Measurements from ENCODE around the gene DBT. TPM values are rescaled to one million over a fixed set of nuclear protein-coding genes. Genes with fewer than 3 reads are reported as not detected.

DBT gene
- total RNA-seq, 1 donor from 2014 or later, result 13.7 TPM

GRCh38 chr1:100219883-100220282 lies 29.8 kb downstream of the DBT start:
- no peak overlapping the region for H3K9ac ChIP-seq
- Mint-ChIP-seq H3K36me3 (no peaks in the 10 kb centered on the region), H3K27me3 (ENCODE audit: insufficient read depth, low read depth) (no peaks in the 10 kb centered on the region), H3K4me1 (no peaks in the 10 kb centered on the region), H3K4me3 (no peak overlapping the region), H3K27ac (no peak overlapping the region), H3K9me3 (no peaks in the 10 kb centered on the region)
- no peaks in the 10 kb centered on the region for H4K20me1 ChIP-seq (ENCODE audit: low read depth)
- no peak overlapping the region for H2AFZ ChIP-seq (replicated peaks)
- H3K4me3 ChIP-seq, result no peak overlapping the region
- no peaks in the 10 kb centered on the region for H3F3A ChIP-seq (ENCODE audit: low read depth)
- no peak overlapping the region for H3K27ac ChIP-seq
- no peak for DNase-seq (ENCODE audit: low spot score)
- TF ChIP-seq EZH2phosphoT487 (IDR thresholded peaks at IDR 0.05), result no peak
- H3K4me1 ChIP-seq, result no peaks in the 10 kb centered on the region
- peaks cover 13% of the 10 kb centered on the region for H3K36me3 ChIP-seq
- H3K79me2 ChIP-seq (ENCODE audit: low read depth), result no peaks in the 10 kb centered on the region
- no peak overlapping the region for H3K4me2 ChIP-seq
- H3K27me3 ChIP-seq, result no peaks in the 10 kb centered on the region
- no peaks in the 10 kb centered on the region for H3K9me3 ChIP-seq (ENCODE audit: low read depth)

GRCh38 chr1:100219457-100219856 lies 30.2 kb downstream of the DBT start:
- no peaks in the 10 kb centered on the region for H3K9me3 Mint-ChIP-seq
- Histone ChIP-seq H2AFZ (replicated peaks) (no peak overlapping the region), H3F3A (ENCODE audit: low read depth) (no peaks in the 10 kb centered on the region), H3K4me3 (no peak overlapping the region), H3K36me3 (peaks cover 13% of the 10 kb centered on the region), H3K79me2 (ENCODE audit: low read depth) (no peaks in the 10 kb centered on the region), H3K27me3 (no peaks in the 10 kb centered on the region), H3K27ac (no peak overlapping the region), H4K20me1 (ENCODE audit: low read depth) (no peaks in the 10 kb centered on the region), H3K9me3 (ENCODE audit: low read depth) (no peaks in the 10 kb centered on the region), H3K4me2 (no peak overlapping the region), H3K4me1 (no peaks in the 10 kb centered on the region), H3K9ac (no peak overlapping the region)
- no peak for TF ChIP-seq EZH2 (IDR thresholded peaks at IDR 0.05)
- no peak for TF ChIP-seq EZH2phosphoT487 (IDR thresholded peaks at IDR 0.05)
- TF ChIP-seq, protein P1, sequence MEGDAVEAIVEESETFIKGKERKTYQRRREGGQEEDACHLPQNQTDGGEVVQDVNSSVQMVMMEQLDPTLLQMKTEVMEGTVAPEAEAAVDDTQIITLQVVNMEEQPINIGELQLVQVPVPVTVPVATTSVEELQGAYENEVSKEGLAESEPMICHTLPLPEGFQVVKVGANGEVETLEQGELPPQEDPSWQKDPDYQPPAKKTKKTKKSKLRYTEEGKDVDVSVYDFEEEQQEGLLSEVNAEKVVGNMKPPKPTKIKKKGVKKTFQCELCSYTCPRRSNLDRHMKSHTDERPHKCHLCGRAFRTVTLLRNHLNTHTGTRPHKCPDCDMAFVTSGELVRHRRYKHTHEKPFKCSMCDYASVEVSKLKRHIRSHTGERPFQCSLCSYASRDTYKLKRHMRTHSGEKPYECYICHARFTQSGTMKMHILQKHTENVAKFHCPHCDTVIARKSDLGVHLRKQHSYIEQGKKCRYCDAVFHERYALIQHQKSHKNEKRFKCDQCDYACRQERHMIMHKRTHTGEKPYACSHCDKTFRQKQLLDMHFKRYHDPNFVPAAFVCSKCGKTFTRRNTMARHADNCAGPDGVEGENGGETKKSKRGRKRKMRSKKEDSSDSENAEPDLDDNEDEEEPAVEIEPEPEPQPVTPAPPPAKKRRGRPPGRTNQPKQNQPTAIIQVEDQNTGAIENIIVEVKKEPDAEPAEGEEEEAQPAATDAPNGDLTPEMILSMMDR (IDR thresholded peaks at IDR 0.05), result no peak
- H3K36me3 Mint-ChIP-seq, result no peaks in the 10 kb centered on the region
- no peaks in the 10 kb centered on the region for H3K4me1 Mint-ChIP-seq
- no peak overlapping the region for H3K4me3 Mint-ChIP-seq
- no peak overlapping the region for H3K27ac Mint-ChIP-seq
- H3K27me3 Mint-ChIP-seq (ENCODE audit: insufficient read depth, low read depth), result no peaks in the 10 kb centered on the region
- DNase-seq (ENCODE audit: low spot score), result no peak

DNA sequence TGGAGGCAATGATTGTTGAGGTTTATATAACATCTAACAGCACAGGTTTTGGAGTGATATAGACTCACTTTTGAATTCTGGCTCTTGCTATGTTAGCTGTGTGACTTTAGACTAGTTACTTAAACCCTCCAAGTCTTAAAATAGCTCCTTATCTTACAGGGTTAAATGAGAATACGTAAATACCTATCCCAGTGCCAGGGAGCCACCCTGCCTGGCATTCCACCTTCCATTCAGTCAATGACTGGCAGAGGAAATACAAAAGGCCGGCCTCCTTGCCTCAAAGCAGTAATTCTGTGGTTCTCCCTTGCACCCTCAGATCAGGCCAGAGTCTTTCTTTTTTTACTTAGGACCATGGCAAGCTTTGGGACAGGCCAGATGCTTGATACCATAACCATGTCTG lies 31.8 kb downstream of the DBT start:
- H3K27ac ChIP-seq, result peak overlapping the region; percentile 29

GRCh38 chr1:100215101-100215500 lies 34.5 kb downstream of the DBT start:
- H3F3A ChIP-seq (ENCODE audit: low read depth), result no peaks in the 10 kb centered on the region
- H3K36me3 ChIP-seq, result peaks cover 21% of the 10 kb centered on the region
- Mint-ChIP-seq H3K27ac (no peak overlapping the region), H3K4me1 (no peaks in the 10 kb centered on the region), H3K36me3 (peaks cover 2% of the 10 kb centered on the region), H3K27me3 (ENCODE audit: insufficient read depth, low read depth) (peaks cover 5% of the 10 kb centered on the region), H3K4me3 (no peak overlapping the region), H3K9me3 (no peaks in the 10 kb centered on the region)
- H3K4me2 ChIP-seq, result no peak overlapping the region
- no peak overlapping the region for H3K27ac ChIP-seq
- DNase-seq (ENCODE audit: low spot score), result no peak
- H3K9ac ChIP-seq, result no peak overlapping the region
- TF ChIP-seq EZH2 (IDR thresholded peaks at IDR 0.05) (no peak), EZH2phosphoT487 (IDR thresholded peaks at IDR 0.05) (no peak)
- TF ChIP-seq, protein P1 (IDR thresholded peaks at IDR 0.05), result no peak
- no peaks in the 10 kb centered on the region for H3K9me3 ChIP-seq (ENCODE audit: low read depth)
- H2AFZ ChIP-seq (replicated peaks), result no peak overlapping the region
- H3K4me1 ChIP-seq, result no peaks in the 10 kb centered on the region
- H4K20me1 ChIP-seq (ENCODE audit: low read depth), result no peaks in the 10 kb centered on the region
- H3K4me3 ChIP-seq, result no peak overlapping the region
- H3K27me3 ChIP-seq, result no peaks in the 10 kb centered on the region
- no peaks in the 10 kb centered on the region for H3K79me2 ChIP-seq (ENCODE audit: low read depth)

More for the DNA sequence above, 31.8 kb downstream of the DBT start:
- no peak for DNase-seq (ENCODE audit: low spot score)
- no peak overlapping the region for H3K9ac ChIP-seq
- H3K9me3 Mint-ChIP-seq, result no peaks in the 10 kb centered on the region
- H4K20me1 ChIP-seq (ENCODE audit: low read depth), result no peaks in the 10 kb centered on the region
- H3K36me3 ChIP-seq, result peaks cover 13% of the 10 kb centered on the region
- no peaks in the 10 kb centered on the region for H3F3A ChIP-seq (ENCODE audit: low read depth)
- no peaks in the 10 kb centered on the region for H3K79me2 ChIP-seq (ENCODE audit: low read depth)
- no peaks in the 10 kb centered on the region for H3K4me1 Mint-ChIP-seq
- no peaks in the 10 kb centered on the region for H3K9me3 ChIP-seq (ENCODE audit: low read depth)
- H3K4me1 ChIP-seq, result no peaks in the 10 kb centered on the region
- H3K4me3 Mint-ChIP-seq, result no peak overlapping the region
- H2AFZ ChIP-seq (replicated peaks), result no peak overlapping the region
- peaks cover 5% of the 10 kb centered on the region for H3K27me3 Mint-ChIP-seq (ENCODE audit: insufficient read depth, low read depth)
- no peak overlapping the region for H3K4me3 ChIP-seq
- no peaks in the 10 kb centered on the region for H3K36me3 Mint-ChIP-seq
- no peaks in the 10 kb centered on the region for H3K27me3 ChIP-seq
- no peak overlapping the region for H3K27ac Mint-ChIP-seq
- H3K4me2 ChIP-seq, result no peak overlapping the region
- no peak for TF ChIP-seq EZH2 (IDR thresholded peaks at IDR 0.05)
- no peak for TF ChIP-seq EZH2phosphoT487 (IDR thresholded peaks at IDR 0.05)
- TF ChIP-seq, protein P1 (IDR thresholded peaks at IDR 0.05), result no peak
